Naive B cell (primary cell): ENCODE results near the gene GSX1. TPM values are rescaled to one million over a fixed set of nuclear protein-coding genes. Genes with fewer than 3 reads are reported as not detected.

Experiments
- ATAC-seq, 2 donors: fragments of 150-1000 bp; cut with Tn5 transposase; 2 replicates each; pipeline ENCODE4 v1.10.0; 2021; ENCODE audit warnings: low read depth in 2 of 2, mild to moderate bottlenecking in 2 of 2, moderate library complexity in 2 of 2
- DNase-seq: peaks from one replicate; pipeline ENCODE4 v3.0.0; 2022
- H3K27ac Mint-ChIP-seq, 6 donors: one replicate each; pipeline ENCODE4 v1.8.0; 2020 to 2022; ENCODE audit warnings: mild to moderate bottlenecking in 6 of 6, mixed read lengths in 6 of 6, moderate library complexity in 5 of 6, inconsistent platforms in 2 of 6
- H3K27me3 Mint-ChIP-seq, 3 donors: one replicate each; pipeline ENCODE4 v1.8.0; 2021 to 2022; ENCODE audit warnings: mixed read lengths in 3 of 3, mild to moderate bottlenecking in 1 of 3
- H3K36me3 Mint-ChIP-seq, 2 donors: one replicate each; pipeline ENCODE4 v1.8.0; 2020 to 2022; ENCODE audit warnings: mixed read lengths in 2 of 2, inconsistent platforms in 1 of 2, mild to moderate bottlenecking in 1 of 2
- H3K4me1 Mint-ChIP-seq, 3 donors: one replicate each; pipeline ENCODE4 v1.8.0; 2020 to 2022; ENCODE audit warnings: mixed read lengths in 3 of 3, inconsistent platforms in 1 of 3, mild to moderate bottlenecking in 1 of 3, moderate library complexity in 1 of 3
- H3K4me3 Mint-ChIP-seq, 8 donors: one replicate each; pipeline ENCODE4 v1.8.0; 2020 to 2022; ENCODE audit warnings: mild to moderate bottlenecking in 8 of 8, mixed read lengths in 8 of 8, moderate library complexity in 8 of 8, inconsistent platforms in 2 of 8
- H3K9me3 Mint-ChIP-seq, 7 donors: one replicate each; pipeline ENCODE4 v1.8.0; 2020 to 2022; ENCODE audit warnings: mixed read lengths in 7 of 7, mild to moderate bottlenecking in 5 of 7, inconsistent platforms in 2 of 7, moderate library complexity in 1 of 7
- polyA plus RNA-seq, 6 donors: library from polyadenylated mRNA; unstranded; fragments of 300-500 nt; fragmentation: Illumina TruSeq; gene quantifications; one replicate each; pipeline ENCODE4 v1.2.3, GENCODE V29; 2021; ENCODE audit warnings: low read depth in 6 of 6

GSX1 gene
- polyA plus RNA-seq, 6 donors from 2014 or later = not detected

DNA sequence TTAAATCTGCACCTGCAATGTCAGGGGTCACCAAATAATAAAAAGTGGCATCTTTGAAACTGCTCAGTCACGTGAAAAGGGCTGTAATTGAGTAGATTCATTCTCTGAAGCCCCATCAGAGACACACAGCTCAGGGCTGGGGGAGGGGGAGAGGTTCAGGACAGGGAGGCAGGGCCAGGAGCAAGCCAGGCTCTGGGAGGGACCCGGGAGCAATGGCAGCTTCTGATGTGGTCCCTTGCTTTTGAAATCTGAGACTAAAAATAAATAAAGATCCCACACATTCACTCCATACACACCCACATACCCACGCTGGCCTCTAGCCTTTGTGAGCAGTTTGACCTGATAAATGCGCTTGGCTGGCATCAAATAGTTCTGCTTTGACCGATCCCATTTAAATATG is 32.8 kb downstream of the GSX1 start:
- Mint-ChIP-seq H3K9me3 (no peaks in the 10 kb centered on the region), H3K4me1 (peaks cover 1 to 14% (median 6%) of the 10 kb centered on the region in 3 donors), H3K27ac (no peak overlapping the region), H3K27me3 (peaks cover 57 to 92% (median 70%) of the 10 kb centered on the region in 3 donors), H3K36me3 (no peaks in the 10 kb centered on the region), H3K4me3 (no peak overlapping the region)
- ATAC-seq (no peak), DNase-seq (no peak)

DNA sequence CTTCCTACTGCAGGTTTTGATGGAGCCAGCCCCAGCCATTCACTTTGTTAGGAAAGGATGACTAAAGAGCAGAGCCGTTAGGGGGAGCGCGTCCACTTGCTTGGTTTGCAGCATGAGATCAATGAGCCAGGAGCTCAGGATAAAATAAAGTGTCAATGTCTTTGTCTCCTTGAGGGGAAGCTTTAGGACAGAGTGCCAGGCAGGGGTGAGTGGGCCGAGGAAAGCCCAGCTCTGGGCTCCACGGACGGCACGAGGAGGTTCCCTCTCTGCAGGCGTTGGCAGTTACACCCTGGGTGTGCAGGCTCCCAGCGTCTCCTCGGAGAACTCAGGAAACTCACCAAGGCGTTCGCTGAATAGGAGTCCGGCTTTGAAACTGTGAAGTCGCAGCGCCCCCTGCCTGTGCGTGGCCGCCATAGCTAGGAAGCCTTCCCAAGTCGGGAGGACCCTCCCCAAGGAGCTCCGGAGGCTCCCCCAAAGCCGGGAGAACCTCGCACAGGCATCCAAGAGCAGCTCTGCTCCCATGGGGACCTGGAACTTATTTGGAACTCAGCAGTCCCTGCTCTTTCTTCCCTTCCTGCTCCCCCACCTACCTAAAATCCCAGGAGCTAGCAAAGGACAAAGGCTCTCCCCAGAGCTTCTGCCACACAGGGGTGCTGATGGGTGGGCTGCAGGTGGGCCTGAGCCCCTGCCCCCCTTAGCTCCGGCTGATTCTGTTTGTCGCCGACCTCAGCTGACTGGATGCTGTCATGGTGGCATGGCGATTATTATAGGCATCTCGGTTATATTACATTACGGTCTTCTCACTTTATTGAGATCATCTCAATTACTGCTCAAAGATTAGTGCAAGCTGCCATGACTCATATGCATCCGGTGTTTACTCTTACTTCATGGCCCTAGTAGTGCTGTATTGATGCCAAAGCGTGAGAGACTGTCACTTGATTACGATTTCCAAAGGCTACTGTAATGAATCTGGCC is 34.4 kb downstream of the GSX1 start:
- DNase-seq = peak; percentile 60
- Mint-ChIP-seq H3K27ac (no peak overlapping the region), H3K27me3 (peaks cover 60 to 91% (median 70%) of the 10 kb centered on the region in 3 donors), H3K36me3 (no peaks in the 10 kb centered on the region), H3K4me3 (peak overlapping the region in 2 of 8 donors; percentile 30 to 40), H3K9me3 (no peaks in the 10 kb centered on the region), H3K4me1 (peaks cover 4 to 16% (median 10%) of the 10 kb centered on the region in 3 donors)
- peak; percentile 29 to 52 for ATAC-seq

DNA sequence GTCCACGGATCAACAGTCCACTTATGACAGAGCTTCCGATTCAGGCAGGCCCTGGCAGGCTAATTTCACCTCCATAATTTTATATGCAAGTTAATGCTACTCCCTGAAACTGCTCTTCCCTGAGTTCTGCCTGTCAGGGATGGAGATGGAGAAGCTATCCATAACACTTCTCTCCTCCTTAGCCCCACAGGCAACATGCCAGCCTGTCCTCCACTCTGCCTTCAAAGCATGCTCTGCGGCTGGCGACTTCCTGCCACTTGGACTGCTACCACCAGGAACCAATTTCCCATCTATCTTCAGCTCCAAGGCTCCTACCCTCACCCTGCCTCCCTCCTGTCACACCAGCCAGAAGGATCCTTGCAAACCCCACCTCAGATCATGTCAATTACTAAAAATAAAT is 35.4 kb downstream of the GSX1 start:
- ATAC-seq = no peak

DNA sequence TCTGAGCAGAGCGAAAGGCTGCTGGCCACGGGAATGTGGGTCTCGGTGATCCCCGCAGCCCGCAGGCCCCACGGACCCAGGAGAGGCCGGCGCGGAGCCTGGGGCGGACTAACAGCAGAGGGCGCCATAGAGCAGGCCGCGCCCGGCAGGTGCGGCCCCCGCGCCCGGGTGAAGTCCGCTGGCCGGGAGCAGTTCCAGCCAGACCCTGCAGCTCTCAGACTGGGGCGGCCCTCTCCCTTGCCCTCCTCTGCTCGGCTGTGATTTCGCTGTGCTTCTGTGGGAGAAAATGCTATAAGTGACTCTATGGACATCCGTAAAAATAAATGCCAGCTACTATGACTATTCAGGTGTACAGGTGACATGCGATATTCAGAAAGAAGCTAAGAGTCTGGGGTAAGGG is 37.7 kb downstream of the GSX1 start:
- Mint-ChIP-seq H3K36me3 (no peaks in the 10 kb centered on the region), H3K4me1 (peaks cover 4 to 16% (median 10%) of the 10 kb centered on the region in 3 donors), H3K27me3 (peaks cover 66 to 90% (median 70%) of the 10 kb centered on the region in 3 donors), H3K9me3 (no peaks in the 10 kb centered on the region), H3K4me3 (peak overlapping the region in 5 of 8 donors; percentile 27 to 79 (median 46)), H3K27ac (no peak overlapping the region)
- ATAC-seq = peak; percentile 89 to 90
- DNase-seq = peak; percentile 63

More for the DNA sequence above, 35.4 kb downstream of the GSX1 start:
- Mint-ChIP-seq H3K4me1 (peaks cover 4 to 16% (median 10%) of the 10 kb centered on the region in 3 donors), H3K36me3 (no peaks in the 10 kb centered on the region), H3K27me3 (peaks cover 64 to 93% (median 71%) of the 10 kb centered on the region in 3 donors), H3K27ac (peak overlapping the region in 1 of 6 donors; percentile 23), H3K4me3 (no peak overlapping the region), H3K9me3 (no peaks in the 10 kb centered on the region)
- no peak for DNase-seq

- H3K27ac Mint-ChIP-seq = peak overlapping the region in 1 of 6 donors; percentile 27
- DNase-seq = no peak
- peaks cover 57 to 64% (median 63%) of the 10 kb centered on the region in 3 donors for H3K27me3 Mint-ChIP-seq
- H3K4me1 Mint-ChIP-seq = peaks cover 4 to 6% (median 4%) of the 10 kb centered on the region in 3 donors
- peaks cover 0 to 2% (median 0%) of the 10 kb centered on the region in 7 donors for H3K9me3 Mint-ChIP-seq
- H3K36me3 Mint-ChIP-seq = no peaks in the 10 kb centered on the region
- no peak for ATAC-seq
- H3K4me3 Mint-ChIP-seq = no peak overlapping the region
Measured at GRCh38 chr13:27833206-27833605, 40.9 kb downstream of the GSX1 start.

GRCh38 chr13:27834095-27834494 is 41.8 kb downstream of the GSX1 start:
- no peak for ATAC-seq
- DNase-seq = no peak
- Mint-ChIP-seq H3K9me3 (peaks cover 0 to 2% (median 0%) of the 10 kb centered on the region in 7 donors), H3K27ac (no peak overlapping the region), H3K36me3 (no peaks in the 10 kb centered on the region), H3K4me1 (peaks cover 4 to 6% (median 4%) of the 10 kb centered on the region in 3 donors), H3K27me3 (peaks cover 53 to 64% (median 64%) of the 10 kb centered on the region in 3 donors), H3K4me3 (no peak overlapping the region)

DNA sequence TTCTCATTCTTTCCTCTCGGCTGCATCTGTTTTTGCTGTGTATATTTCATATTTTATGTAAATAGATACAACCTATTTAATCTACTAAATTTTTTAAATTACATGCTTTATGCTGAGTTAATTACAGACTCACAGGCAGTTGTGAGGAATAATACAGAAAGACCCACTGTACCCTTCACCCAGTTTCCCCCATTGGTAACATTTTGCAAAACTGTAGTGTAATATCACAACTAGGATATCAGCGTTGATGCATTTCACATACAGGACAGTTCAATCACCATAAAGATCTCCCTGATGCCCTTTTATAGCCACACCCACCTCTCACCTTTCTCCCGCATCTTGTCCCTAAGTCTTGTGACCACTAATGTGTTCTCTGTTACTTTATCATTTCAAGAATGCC is 43.5 kb downstream of the GSX1 start:
- peaks cover 57 to 78% (median 62%) of the 10 kb centered on the region in 3 donors for H3K27me3 Mint-ChIP-seq
- no peaks in the 10 kb centered on the region for H3K4me1 Mint-ChIP-seq
- ATAC-seq (no peak), DNase-seq (no peak)
- H3K27ac Mint-ChIP-seq = no peak overlapping the region
- peaks cover 0 to 2% (median 0%) of the 10 kb centered on the region in 7 donors for H3K9me3 Mint-ChIP-seq
- no peak overlapping the region for H3K4me3 Mint-ChIP-seq
- no peaks in the 10 kb centered on the region for H3K36me3 Mint-ChIP-seq

GRCh38 chr13:27839809-27840467 is 47.7 kb downstream of the GSX1 start:
- Mint-ChIP-seq H3K36me3 (no peaks in the 10 kb centered on the region), H3K4me3 (no peak overlapping the region), H3K27ac (peak overlapping the region in 1 of 6 donors; percentile 58), H3K4me1 (no peaks in the 10 kb centered on the region), H3K27me3 (peaks cover 51 to 74% (median 62%) of the 10 kb centered on the region in 3 donors), H3K9me3 (peaks cover 0 to 12% (median 7%) of the 10 kb centered on the region in 7 donors)
- DNase-seq (no peak), ATAC-seq (no peak)

DNA sequence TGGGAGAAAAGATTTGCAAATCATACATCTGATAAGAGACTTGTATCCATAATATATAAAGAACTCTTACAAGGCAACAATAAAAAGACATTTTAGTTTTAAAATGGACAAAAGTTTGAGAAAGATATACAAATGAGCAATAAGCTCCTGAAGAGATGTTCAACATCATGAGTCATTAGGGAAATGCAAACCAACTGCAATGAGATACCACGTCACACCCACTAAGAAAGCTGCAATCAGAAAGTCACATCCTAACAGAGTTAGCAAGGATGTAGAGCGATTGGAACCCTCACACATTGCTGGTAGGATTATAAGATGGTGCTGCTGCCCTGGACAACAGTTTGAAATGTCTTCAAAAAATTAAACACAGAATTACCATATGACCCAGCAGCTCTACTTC is 50.3 kb downstream of the GSX1 start:
- H3K4me3 Mint-ChIP-seq = no peak overlapping the region
- peaks cover 48 to 83% (median 75%) of the 10 kb centered on the region in 3 donors for H3K27me3 Mint-ChIP-seq
- H3K36me3 Mint-ChIP-seq = no peaks in the 10 kb centered on the region
- peaks cover 0 to 19% (median 7%) of the 10 kb centered on the region in 7 donors for H3K9me3 Mint-ChIP-seq
- no peak for DNase-seq
- no peaks in the 10 kb centered on the region for H3K4me1 Mint-ChIP-seq
- H3K27ac Mint-ChIP-seq = no peak overlapping the region
- no peak for ATAC-seq

Other genes with a start within 250 kb of the GSX1 start
- 10 to 100 TPM in 1 of 6 donors, 1 to 10 TPM in 5; 3.4 to 13.6 (median 4.8) TPM for gene LNX2, start 172.0 kb upstream of the GSX1 start, polyA plus RNA-seq
- gene POLR1D, start 170.6 kb upstream of the GSX1 start, polyA plus RNA-seq = 100 to 1,000 TPM; 106 to 149 (median 130) TPM
- not detected for gene PDX1, start 127.5 kb downstream of the GSX1 start, polyA plus RNA-seq
- gene CDX2, start 176.8 kb downstream of the GSX1 start, polyA plus RNA-seq = not detected
- not detected for gene URAD, start 196.2 kb downstream of the GSX1 start, polyA plus RNA-seq